ENCODE results near the gene OR2K2.
"Not testable (repeated sequence)": the region's sequence is repeated elsewhere in the genome, so short reads cannot be mapped to it uniquely, and the experiment has no call there.

OR2K2 gene

DNA sequence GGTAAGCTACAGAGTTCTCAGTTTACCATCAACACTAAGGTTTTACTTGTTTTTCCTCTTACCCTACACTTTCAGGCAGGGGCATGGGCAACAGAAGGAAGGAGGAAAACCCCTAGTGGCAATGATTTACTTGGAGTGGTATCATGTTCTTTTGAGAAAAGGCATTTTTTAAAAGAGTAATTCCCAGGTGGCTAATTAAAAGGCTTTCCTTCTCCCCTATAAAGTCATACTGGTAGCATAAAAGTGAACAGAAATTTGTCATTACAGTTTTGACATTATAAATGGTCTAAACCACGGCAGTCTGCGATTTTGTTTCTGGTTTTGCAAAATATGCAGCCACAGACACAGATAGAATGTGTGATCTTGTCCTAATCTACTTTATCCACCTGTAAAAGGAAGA, 30.9 kb upstream of the OR2K2 start:
- no peak for DNase-seq (ENCODE audit: low read depth, low spot score)
- no peak for TF ChIP-seq CTCF (IDR thresholded peaks at IDR 0.05; ENCODE audit: insufficient read depth, low read length, missing control alignments)
- POLR2A ChIA-PET, result no interaction called here
- CTCF ChIA-PET, result no interaction called here
- H3K4me3 ChIP-seq (ENCODE audit: low read depth, low read length), result no peak overlapping the region

DNA sequence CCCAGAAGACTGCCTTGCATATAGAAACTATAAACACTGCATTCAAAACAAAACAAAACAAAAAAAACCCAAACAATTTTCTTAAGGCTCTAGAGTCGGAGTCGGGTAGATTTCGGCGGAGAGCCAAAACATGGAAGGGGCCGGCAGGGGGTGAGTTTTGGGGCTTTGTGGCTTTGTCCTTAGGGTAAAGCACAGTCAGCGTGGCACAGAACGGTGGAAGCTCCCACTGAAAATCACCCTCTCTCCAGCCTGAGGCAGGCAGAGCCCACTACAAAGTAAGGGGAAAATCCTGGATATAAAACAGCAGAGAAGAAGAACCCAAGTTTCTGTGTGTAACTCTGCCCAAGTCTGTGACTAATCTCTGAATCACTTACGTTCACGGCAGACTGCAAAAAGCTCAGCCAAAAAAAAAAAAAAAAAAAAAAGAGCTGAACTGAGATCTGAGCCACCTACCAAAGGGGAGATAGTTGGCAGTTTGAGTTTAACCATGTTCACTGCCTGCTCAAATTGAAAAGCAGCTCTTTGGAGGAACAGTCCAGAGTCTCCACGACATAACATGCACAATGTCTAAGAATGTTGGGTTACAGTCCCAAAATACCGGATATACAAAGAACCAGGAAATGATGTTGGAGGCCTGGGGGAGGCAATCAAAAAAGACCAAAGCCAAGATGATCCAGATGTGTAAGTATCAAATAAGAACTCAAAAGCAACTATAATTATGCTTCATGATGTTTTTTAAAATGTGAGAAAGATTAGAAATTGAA, 26.6 kb upstream of the OR2K2 start:
- DNase-seq (ENCODE audit: low read depth, low spot score), result peak; percentile 65
- no peak for TF ChIP-seq CTCF (IDR thresholded peaks at IDR 0.05; ENCODE audit: insufficient read depth, low read length, missing control alignments)
- ChIA-PET CTCF (no interaction called here), POLR2A (no interaction called here)
- H3K4me3 ChIP-seq (ENCODE audit: low read depth, low read length), result peak overlapping the region; percentile 23

DNA sequence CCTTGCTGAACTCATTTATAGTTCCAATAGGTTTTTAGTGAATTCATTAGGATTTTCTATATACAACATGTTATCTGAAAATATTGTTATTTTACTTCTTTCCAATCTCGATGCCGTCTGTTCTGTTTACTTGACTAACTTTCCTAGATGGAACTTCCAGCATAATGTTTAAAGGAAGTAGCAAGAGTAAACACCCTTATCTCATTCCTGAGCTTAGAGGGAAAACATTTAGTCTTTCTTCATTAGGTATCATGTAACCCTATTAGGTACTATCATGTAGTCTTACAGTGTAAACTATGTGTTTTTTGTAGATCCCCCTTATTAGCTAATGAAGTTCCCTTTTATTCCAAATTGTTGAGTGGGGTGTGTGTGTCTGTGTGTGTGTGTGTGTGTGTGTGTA, 22.5 kb upstream of the OR2K2 start:
- POLR2A ChIA-PET, result no interaction called here
- DNase-seq (ENCODE audit: low read depth, low spot score), result no peak
- TF ChIP-seq CTCF (IDR thresholded peaks at IDR 0.05; ENCODE audit: insufficient read depth, low read length, missing control alignments), result no peak
- no peak overlapping the region for H3K4me3 ChIP-seq (ENCODE audit: low read depth, low read length)
- CTCF ChIA-PET, result interaction anchor here (1.5 kb wide), 1 partner anchor 11 kb away, joined by 4 read pairs; no protein-coding TSS in a partner anchor

- no peak overlapping the region for H3K4me3 ChIP-seq (ENCODE audit: low read depth, low read length)
- POLR2A ChIA-PET, result no interaction called here
- CTCF ChIA-PET, result no interaction called here
- TF ChIP-seq CTCF (IDR thresholded peaks at IDR 0.05; ENCODE audit: insufficient read depth, low read length, missing control alignments), result no peak
- DNase-seq (ENCODE audit: low read depth, low spot score), result no peak
These were observed 20.5 kb upstream of the OR2K2 start for GRCh38 chr9:111350556-111350955.

- no peak for DNase-seq (ENCODE audit: low read depth, low spot score)
These were observed 19.7 kb upstream of the OR2K2 start for GRCh38 chr9:111349766-111350165.

DNA sequence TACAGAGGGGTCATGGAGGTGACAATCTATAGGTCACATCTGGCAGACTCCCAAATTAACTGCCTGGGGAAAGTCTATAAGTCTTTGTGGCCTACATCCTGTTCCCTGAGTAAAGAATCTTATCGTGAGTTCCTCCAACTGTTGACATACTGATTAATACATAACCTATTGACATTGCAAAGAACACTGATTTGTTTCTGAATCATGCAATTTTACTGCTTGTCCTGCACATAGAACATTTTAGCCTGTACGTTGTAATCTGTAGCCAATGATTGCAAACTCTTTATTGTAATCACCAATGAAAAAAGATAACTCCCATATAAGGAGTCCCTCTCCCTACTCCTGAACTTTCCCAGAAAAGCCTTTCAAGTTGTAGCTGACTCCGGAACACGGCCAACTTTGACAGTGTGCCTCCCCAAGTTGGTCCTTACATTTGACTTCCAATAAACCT, 18.8 kb upstream of the OR2K2 start:
- POLR2A ChIA-PET, result no interaction called here
- CTCF ChIA-PET, result no interaction called here
- no peak for DNase-seq (ENCODE audit: low read depth, low spot score)
- H3K4me3 ChIP-seq (ENCODE audit: low read depth, low read length), result no peak overlapping the region
- TF ChIP-seq CTCF (IDR thresholded peaks at IDR 0.05; ENCODE audit: insufficient read depth, low read length, missing control alignments), result no peak

More at GRCh38 chr9:111349766-111350165, 19.7 kb upstream of the OR2K2 start:
- ChIA-PET CTCF (no interaction called here), POLR2A (no interaction called here)
- no peak overlapping the region for H3K4me3 ChIP-seq (ENCODE audit: low read depth, low read length)
- TF ChIP-seq CTCF (IDR thresholded peaks at IDR 0.05; ENCODE audit: insufficient read depth, low read length, missing control alignments), result no peak

DNA sequence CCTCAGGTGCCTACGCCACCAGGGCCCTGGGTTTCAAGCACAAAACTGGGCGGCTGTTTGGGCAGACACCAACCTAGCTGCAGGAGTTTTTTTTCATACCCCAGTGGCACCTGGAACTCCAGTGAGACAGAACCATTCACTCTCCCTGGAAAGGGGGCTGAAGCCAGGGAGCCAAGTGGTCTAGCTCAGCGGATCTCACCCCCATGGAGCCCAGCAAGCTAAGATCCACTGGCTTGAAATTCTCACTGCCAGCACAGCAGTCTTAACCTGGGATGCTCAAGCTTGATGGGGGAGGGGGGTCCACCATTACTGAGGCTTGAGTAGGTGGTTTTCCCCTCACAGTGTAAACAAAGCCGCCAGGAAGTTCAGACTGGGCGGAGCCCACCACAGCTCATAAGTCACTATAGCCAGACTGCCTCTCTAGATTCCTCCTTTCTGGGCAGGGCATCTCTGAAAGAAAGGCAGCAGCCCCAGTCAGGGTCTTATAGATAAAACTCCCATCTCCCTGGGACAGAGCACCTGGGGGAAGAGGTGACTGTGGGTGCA, 4.4 kb upstream of the OR2K2 start:
- DNase-seq (ENCODE audit: low read depth, low spot score); CTCF ChIA-PET; H3K4me3 ChIP-seq (ENCODE audit: low read depth, low read length); POLR2A ChIA-PET: not testable (repeated sequence)

All from AG04449 (cell line).